ENCODE data around the gene NTN3.

NTN3 gene

DNA sequence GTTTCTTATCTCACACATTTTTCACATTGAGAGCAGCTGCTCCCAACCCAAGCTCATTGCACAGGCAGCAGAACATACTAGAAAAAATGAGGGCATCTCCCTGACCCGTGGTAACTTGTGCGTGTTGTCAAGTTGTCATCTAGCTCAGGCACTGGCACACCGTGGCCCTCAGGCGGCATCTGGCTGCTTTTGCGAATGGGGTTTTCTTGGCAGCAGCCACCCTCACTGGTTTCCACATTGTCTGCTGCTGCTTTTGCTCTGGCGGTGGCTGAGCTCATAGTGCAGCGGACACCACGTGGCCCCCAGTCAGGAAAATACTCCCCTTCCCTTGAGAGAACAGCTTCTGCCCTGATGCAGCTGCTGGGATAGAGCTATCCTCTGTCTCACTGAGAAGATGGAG is 20.6 kb upstream of the NTN3 start:
- Histone ChIP-seq H2BK120ac (ENCODE audit: low read depth, low read length) (no peak overlapping the region), H3K14ac (ENCODE audit: low read length in 2 of 2) (no peak overlapping the region), H3K27ac (ENCODE audit: low read length, poor library complexity, severe bottlenecking) (no peak overlapping the region), H2BK5ac (ENCODE audit: low read depth, low read length, poor library complexity, severe bottlenecking) (no peak overlapping the region), H3K9me3 (ENCODE audit: control insufficient read depth, low read length) (no peaks in the 10 kb centered on the region), H2BK12ac (ENCODE audit: low read length in 2 of 2) (no peak overlapping the region), H2AFZ (ENCODE audit: low read depth, low read length) (no peak overlapping the region), H4K8ac (ENCODE audit: low read length) (no peak overlapping the region), H3K4me3 (ENCODE audit: insufficient read depth in 1 of 2, low read depth in 1 of 2, low read length in 2 of 2) (no peak overlapping the region), H2AK5ac (ENCODE audit: low read length, severe bottlenecking) (no peak overlapping the region), H3K4ac (ENCODE audit: low read depth in 1 of 2, low read length in 2 of 2) (no peak overlapping the region), H3K79me1 (replicated peaks; ENCODE audit: low read length, poor library complexity, severe bottlenecking) (peaks cover 27% of the 10 kb centered on the region), H2BK15ac (ENCODE audit: low read depth, poor library complexity, severe bottlenecking) (no peak overlapping the region), H4K91ac (ENCODE audit: low read length) (no peak overlapping the region), H3K27me3 (ENCODE audit: control insufficient read depth in 1 of 2, insufficient read depth in 1 of 2, low read length in 2 of 2) (no peaks in the 10 kb centered on the region), H3K9ac (ENCODE audit: low read length) (no peak overlapping the region), H3K36me3 (ENCODE audit: control insufficient read depth in 1 of 2, insufficient read depth in 2 of 2, low read depth in 1 of 2, low read length in 2 of 2) (peaks cover 42 to 72% of the 10 kb centered on the region in 2 experiments), H3K23ac (ENCODE audit: low read length in 2 of 2) (no peak overlapping the region), H3K4me1 (ENCODE audit: control insufficient read depth, insufficient read depth, low read depth, low read length) (peaks cover 20% of the 10 kb centered on the region), H3K4me2 (ENCODE audit: low read length, poor library complexity, severe bottlenecking) (no peak overlapping the region), H3K18ac (ENCODE audit: low read depth in 1 of 2, low read length in 2 of 2) (no peak overlapping the region)
- WGBS, result 98% methylated on average over 8 of the region's 8 CpGs
- DNase-seq, result no peak

DNA sequence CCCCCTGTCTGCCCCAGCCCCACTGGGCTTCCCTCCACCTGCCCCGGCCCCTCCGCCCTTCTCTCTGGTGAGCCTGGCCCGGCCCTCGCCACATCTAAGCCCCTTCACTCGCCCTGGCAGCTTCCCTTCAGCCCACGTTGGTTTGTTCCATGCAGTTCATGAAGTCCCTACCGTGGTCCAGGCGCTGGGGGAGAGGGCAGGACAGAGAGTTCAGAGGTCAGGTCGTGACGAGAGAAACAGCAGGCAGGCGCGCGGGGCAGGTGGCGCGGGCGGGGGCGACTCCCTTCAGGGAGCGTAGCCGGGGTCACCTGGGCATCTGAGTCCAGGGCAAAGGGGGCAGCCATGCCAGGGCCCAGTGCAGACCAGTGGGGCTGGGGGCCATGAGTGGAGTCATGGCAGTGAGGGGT is 20.1 kb upstream of the NTN3 start:
- 95% methylated on average over 17 of the region's 19 CpGs for WGBS
- DNase-seq, result no peak
- no peak overlapping the region for H3K4ac ChIP-seq (ENCODE audit: low read depth in 1 of 2, low read length in 2 of 2)

DNA sequence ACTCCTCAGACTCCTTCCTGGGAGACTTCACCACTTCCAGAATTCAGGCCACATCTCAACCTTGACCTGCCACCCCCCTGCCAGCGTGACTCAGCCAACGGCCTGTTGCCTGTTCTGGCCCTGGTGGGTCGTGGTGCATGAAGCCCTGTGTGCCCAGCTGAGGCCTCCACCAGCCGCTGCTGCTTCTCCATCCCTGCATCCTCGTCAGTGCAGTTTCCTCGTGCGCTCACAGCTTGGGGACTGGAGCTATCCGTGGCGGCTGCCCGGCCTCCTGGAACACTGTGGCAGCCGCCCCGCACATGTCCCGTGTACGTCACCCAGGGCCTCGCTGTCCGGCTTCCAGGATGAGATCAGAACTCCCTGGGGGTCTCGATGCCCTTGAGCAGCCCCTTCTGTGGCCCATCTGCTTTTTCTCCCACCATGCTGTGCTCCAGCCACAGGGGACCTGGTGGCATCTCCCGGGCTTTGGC is 19.2 kb upstream of the NTN3 start:
- Histone ChIP-seq H4K91ac (ENCODE audit: low read length) (no peak overlapping the region), H3K9ac (ENCODE audit: low read length) (no peak overlapping the region), H2BK120ac (ENCODE audit: low read depth, low read length) (no peak overlapping the region), H3K4me1 (ENCODE audit: control insufficient read depth, insufficient read depth, low read depth, low read length) (peaks cover 20% of the 10 kb centered on the region), H3K18ac (ENCODE audit: low read depth in 1 of 2, low read length in 2 of 2) (no peak overlapping the region), H3K27me3 (ENCODE audit: control insufficient read depth in 1 of 2, insufficient read depth in 1 of 2, low read length in 2 of 2) (no peaks in the 10 kb centered on the region), H3K9me3 (ENCODE audit: control insufficient read depth, low read length) (no peaks in the 10 kb centered on the region), H3K4me3 (ENCODE audit: insufficient read depth in 1 of 2, low read depth in 1 of 2, low read length in 2 of 2) (no peak overlapping the region), H2AK5ac (ENCODE audit: low read length, severe bottlenecking) (no peak overlapping the region), H2BK12ac (ENCODE audit: low read length in 2 of 2) (no peak overlapping the region), H3K4ac (ENCODE audit: low read depth in 1 of 2, low read length in 2 of 2) (no peak overlapping the region), H3K79me1 (replicated peaks; ENCODE audit: low read length, poor library complexity, severe bottlenecking) (peaks cover 30% of the 10 kb centered on the region), H3K27ac (ENCODE audit: low read length, poor library complexity, severe bottlenecking) (peak overlapping the region; percentile 43), H3K4me2 (ENCODE audit: low read length, poor library complexity, severe bottlenecking) (no peak overlapping the region), H3K23ac (ENCODE audit: low read length in 2 of 2) (no peak overlapping the region), H2BK15ac (ENCODE audit: low read depth, poor library complexity, severe bottlenecking) (no peak overlapping the region), H4K8ac (ENCODE audit: low read length) (no peak overlapping the region), H2AFZ (ENCODE audit: low read depth, low read length) (no peak overlapping the region), H3K14ac (ENCODE audit: low read length in 2 of 2) (no peak overlapping the region), H2BK5ac (ENCODE audit: low read depth, low read length, poor library complexity, severe bottlenecking) (no peak overlapping the region), H3K36me3 (ENCODE audit: control insufficient read depth in 1 of 2, insufficient read depth in 2 of 2, low read depth in 1 of 2, low read length in 2 of 2) (peaks cover 44 to 72% of the 10 kb centered on the region in 2 experiments)
- no peak for DNase-seq
- 96% methylated on average over 18 of the region's 18 CpGs for WGBS

More for the DNA sequence above, 20.1 kb upstream of the NTN3 start:
- H4K91ac ChIP-seq (ENCODE audit: low read length), result no peak overlapping the region
- H3K18ac ChIP-seq (ENCODE audit: low read depth in 1 of 2, low read length in 2 of 2), result no peak overlapping the region
- no peaks in the 10 kb centered on the region for H3K9me3 ChIP-seq (ENCODE audit: control insufficient read depth, low read length)
- no peak overlapping the region for H2BK15ac ChIP-seq (ENCODE audit: low read depth, poor library complexity, severe bottlenecking)
- H3K27me3 ChIP-seq (ENCODE audit: control insufficient read depth in 1 of 2, insufficient read depth in 1 of 2, low read length in 2 of 2), result no peaks in the 10 kb centered on the region
- no peak overlapping the region for H3K9ac ChIP-seq (ENCODE audit: low read length)
- no peak overlapping the region for H2BK120ac ChIP-seq (ENCODE audit: low read depth, low read length)
- H3K36me3 ChIP-seq (ENCODE audit: control insufficient read depth in 1 of 2, insufficient read depth in 2 of 2, low read depth in 1 of 2, low read length in 2 of 2), result peaks cover 44 to 72% of the 10 kb centered on the region in 2 experiments
- no peak overlapping the region for H4K8ac ChIP-seq (ENCODE audit: low read length)
- H3K14ac ChIP-seq (ENCODE audit: low read length in 2 of 2), result no peak overlapping the region
- H2BK12ac ChIP-seq (ENCODE audit: low read length in 2 of 2), result no peak overlapping the region
- no peak overlapping the region for H3K27ac ChIP-seq (ENCODE audit: low read length, poor library complexity, severe bottlenecking)
- H3K4me1 ChIP-seq (ENCODE audit: control insufficient read depth, insufficient read depth, low read depth, low read length), result peaks cover 20% of the 10 kb centered on the region
- H3K4me3 ChIP-seq (ENCODE audit: insufficient read depth in 1 of 2, low read depth in 1 of 2, low read length in 2 of 2), result no peak overlapping the region
- no peak overlapping the region for H2AK5ac ChIP-seq (ENCODE audit: low read length, severe bottlenecking)
- H2BK5ac ChIP-seq (ENCODE audit: low read depth, low read length, poor library complexity, severe bottlenecking), result no peak overlapping the region
- no peak overlapping the region for H3K4me2 ChIP-seq (ENCODE audit: low read length, poor library complexity, severe bottlenecking)
- H2AFZ ChIP-seq (ENCODE audit: low read depth, low read length), result no peak overlapping the region
- H3K23ac ChIP-seq (ENCODE audit: low read length in 2 of 2), result no peak overlapping the region
- H3K79me1 ChIP-seq (replicated peaks; ENCODE audit: low read length, poor library complexity, severe bottlenecking), result peaks cover 27% of the 10 kb centered on the region

DNA sequence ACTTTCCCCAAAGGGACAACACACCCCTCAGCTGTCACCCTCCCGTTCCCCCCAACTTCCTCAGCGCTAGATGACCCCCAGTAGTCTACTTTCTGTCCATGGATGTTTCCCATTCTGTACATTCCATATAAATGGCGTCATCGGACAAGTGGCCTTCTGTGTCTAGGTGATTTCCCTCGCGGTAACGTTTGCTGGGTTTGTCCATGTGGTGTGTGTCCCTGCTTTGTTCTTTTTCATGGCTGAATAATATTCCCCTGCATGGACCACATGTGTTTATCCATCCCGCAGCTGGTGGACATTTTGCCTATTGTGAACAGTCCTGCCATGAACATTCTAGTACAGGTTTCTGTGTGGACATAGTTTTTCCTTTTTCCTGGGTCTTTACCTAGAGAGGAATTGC is 18.4 kb upstream of the NTN3 start:
- no peak overlapping the region for H3K4me2 ChIP-seq (ENCODE audit: low read length, poor library complexity, severe bottlenecking)
- H3K23ac ChIP-seq (ENCODE audit: low read length in 2 of 2), result no peak overlapping the region
- H2AFZ ChIP-seq (ENCODE audit: low read depth, low read length), result no peak overlapping the region
- H2BK120ac ChIP-seq (ENCODE audit: low read depth, low read length), result no peak overlapping the region
- no peak overlapping the region for H3K4me3 ChIP-seq (ENCODE audit: insufficient read depth in 1 of 2, low read depth in 1 of 2, low read length in 2 of 2)
- H3K27ac ChIP-seq (ENCODE audit: low read length, poor library complexity, severe bottlenecking), result no peak overlapping the region
- H3K9ac ChIP-seq (ENCODE audit: low read length), result no peak overlapping the region
- H4K8ac ChIP-seq (ENCODE audit: low read length), result no peak overlapping the region
- no peak overlapping the region for H2AK5ac ChIP-seq (ENCODE audit: low read length, severe bottlenecking)
- H3K4ac ChIP-seq (ENCODE audit: low read depth in 1 of 2, low read length in 2 of 2), result no peak overlapping the region
- H4K91ac ChIP-seq (ENCODE audit: low read length), result no peak overlapping the region
- peaks cover 49 to 77% of the 10 kb centered on the region in 2 experiments for H3K36me3 ChIP-seq (ENCODE audit: control insufficient read depth in 1 of 2, insufficient read depth in 2 of 2, low read depth in 1 of 2, low read length in 2 of 2)
- H3K27me3 ChIP-seq (ENCODE audit: control insufficient read depth in 1 of 2, insufficient read depth in 1 of 2, low read length in 2 of 2), result no peaks in the 10 kb centered on the region
- no peak overlapping the region for H2BK15ac ChIP-seq (ENCODE audit: low read depth, poor library complexity, severe bottlenecking)
- H2BK5ac ChIP-seq (ENCODE audit: low read depth, low read length, poor library complexity, severe bottlenecking), result no peak overlapping the region
- no peak overlapping the region for H2BK12ac ChIP-seq (ENCODE audit: low read length in 2 of 2)
- no peak overlapping the region for H3K18ac ChIP-seq (ENCODE audit: low read depth in 1 of 2, low read length in 2 of 2)
- H3K14ac ChIP-seq (ENCODE audit: low read length in 2 of 2), result no peak overlapping the region
- no peaks in the 10 kb centered on the region for H3K9me3 ChIP-seq (ENCODE audit: control insufficient read depth, low read length)
- peaks cover 20% of the 10 kb centered on the region for H3K4me1 ChIP-seq (ENCODE audit: control insufficient read depth, insufficient read depth, low read depth, low read length)
- H3K79me1 ChIP-seq (replicated peaks; ENCODE audit: low read length, poor library complexity, severe bottlenecking), result peaks cover 30% of the 10 kb centered on the region
- WGBS, result 95% methylated on average over 8 of the region's 8 CpGs
- DNase-seq, result no peak

Measured in mesenchymal stem cell (in vitro differentiated cells and primary cell).